NCI-H2171 treated with DMSO at 0.1 percent for 48 hours (cell line): ENCODE data around the gene ZHX3.

Experiments used
- DNase-seq: peaks from one replicate; lab custom pipeline; 2025; lab: John Stamatoyannopoulos, UW

ZHX3 gene

GRCh38 chr20:41300383-41300782, 17.1 kb downstream of the ZHX3 start:
- no peak for DNase-seq

- no peak for DNase-seq
Measured at GRCh38 chr20:41299899-41300298, 17.6 kb downstream of the ZHX3 start.

- DNase-seq, result no peak
Measured at GRCh38 chr20:41293269-41294037, 24.1 kb downstream of the ZHX3 start.

DNA sequence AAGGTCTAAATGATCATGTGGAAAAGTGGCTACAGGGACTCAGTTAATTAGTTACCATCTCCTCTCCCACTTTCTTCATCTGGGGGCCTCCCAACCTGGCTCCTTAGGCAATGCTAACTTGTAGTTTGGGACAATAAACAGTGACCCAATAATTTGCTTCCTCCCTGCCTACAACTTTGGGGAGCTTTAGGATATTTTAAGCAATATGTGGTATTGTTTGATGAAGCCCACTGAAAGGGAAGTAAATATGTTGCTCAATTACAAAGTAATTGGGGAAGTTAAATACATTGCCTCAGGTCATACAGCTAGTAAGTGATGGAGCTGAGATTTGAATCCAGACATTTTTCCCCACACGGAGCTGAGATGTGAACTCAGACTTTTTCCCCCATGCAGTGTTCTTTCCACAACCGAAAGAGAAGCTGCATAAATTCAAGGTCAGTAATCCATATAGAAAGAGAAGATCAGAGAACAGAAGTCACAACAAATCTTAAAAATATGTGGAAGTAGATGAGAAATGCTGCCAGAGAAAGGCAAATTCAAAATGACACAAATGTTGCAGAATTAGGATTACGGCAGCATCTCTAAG, 26.6 kb downstream of the ZHX3 start:
- DNase-seq, result no peak

DNA sequence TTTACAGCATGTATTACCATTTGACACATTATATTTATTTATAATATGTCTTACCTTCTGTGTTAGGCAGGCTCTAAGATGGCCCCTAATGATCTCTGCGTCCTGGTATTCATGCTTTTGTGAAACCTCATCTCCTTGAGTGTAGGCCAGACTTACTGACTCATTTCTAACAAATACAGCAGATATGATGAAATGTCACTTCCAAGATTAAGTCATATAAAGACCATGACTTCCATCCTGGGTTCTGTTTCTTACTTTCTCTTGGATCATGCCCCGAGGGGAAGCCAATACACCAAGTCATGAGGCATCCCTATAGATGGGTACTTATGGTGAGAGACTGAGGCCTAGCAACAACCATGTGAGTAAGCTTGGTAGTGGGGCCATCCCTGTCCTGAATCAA, 30.2 kb downstream of the ZHX3 start:
- DNase-seq, result no peak

DNA sequence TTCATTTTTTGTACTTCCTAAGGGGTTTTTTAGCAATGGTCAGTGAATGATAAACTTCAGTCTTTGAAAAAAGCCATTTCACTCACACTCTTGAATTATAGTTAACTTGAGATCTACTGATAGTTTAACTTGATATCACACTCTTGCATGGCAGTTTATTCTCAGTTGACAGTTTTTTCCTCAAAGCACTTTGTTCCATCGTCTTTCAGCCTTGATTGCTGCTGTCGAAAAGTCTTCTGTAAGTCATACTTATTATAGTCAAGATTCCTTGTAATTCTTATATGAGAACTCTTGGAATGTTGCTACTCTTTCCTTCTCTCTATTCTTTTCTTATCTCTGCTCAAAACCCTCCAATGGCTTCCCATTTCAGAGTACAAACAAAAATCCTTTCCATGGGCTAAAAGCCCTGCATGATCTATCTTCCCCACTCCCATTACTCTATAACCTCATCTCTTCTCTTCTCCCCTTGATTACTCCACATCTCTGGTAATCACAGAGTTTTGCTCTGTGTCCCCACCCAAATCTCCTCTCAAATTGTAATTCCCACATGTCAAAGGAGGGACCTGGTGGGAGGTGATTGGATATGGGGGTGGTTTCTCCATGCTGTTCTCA, 31.2 kb downstream of the ZHX3 start:
- DNase-seq, result no peak

DNA sequence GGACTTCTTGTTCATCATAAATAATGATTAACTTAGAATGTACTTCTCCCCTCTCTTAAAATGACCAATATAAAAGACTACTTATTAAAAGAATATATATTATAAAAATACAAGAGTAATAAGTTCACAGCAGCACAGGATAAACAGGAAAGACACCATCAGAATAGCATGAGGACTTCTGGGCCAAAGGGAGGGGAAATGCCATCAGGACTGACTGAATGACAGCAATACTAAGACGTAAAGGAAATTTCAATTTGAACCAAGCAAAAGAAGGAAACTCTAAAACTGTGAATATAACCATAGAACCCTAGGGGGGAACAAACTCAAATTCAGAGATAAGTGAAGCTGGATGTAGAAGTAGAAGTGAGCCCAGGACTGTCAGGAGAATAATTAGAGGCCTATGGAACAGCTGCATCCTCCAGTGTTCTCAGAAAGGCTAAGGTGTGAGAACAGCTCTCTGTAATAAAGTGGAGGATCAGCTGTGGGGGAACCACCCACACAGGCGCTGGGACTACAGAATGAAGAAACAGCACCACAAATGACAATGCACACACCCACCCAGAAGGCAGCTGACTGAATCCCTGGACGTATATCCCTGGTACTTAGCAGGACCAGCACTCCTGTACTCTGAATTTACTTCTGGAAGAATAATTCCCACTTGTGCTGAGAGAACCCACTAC, 37.8 kb downstream of the ZHX3 start:
- DNase-seq, result no peak

- DNase-seq, result no peak
Measured at GRCh38 chr20:41278936-41279335, 38.6 kb downstream of the ZHX3 start.

GRCh38 chr20:41277049-41277448, 40.5 kb downstream of the ZHX3 start:
- DNase-seq, result no peak

GRCh38 chr20:41276317-41276751, 41.2 kb downstream of the ZHX3 start:
- no peak for DNase-seq

DNA sequence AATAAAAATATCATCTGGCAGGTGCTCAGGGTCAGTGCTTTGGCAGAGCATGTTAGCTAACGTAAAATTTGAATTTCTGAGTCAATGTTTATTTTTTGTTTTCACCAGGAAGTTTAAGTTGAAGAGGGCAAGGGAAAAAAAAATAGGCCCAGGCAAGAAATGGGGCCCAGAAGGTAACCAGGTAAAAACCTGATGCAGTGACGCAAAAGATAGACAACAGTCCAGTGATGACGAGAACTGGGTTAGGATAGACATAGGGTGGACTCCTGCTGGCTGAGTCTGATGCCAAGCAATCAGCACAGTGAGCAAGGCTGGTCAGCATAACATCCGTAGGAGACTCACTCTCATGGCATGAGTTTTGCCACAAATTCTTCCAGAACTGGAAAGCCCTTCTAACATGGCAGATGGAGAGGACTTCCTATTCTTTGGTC, 42.2 kb downstream of the ZHX3 start:
- no peak for DNase-seq

DNA sequence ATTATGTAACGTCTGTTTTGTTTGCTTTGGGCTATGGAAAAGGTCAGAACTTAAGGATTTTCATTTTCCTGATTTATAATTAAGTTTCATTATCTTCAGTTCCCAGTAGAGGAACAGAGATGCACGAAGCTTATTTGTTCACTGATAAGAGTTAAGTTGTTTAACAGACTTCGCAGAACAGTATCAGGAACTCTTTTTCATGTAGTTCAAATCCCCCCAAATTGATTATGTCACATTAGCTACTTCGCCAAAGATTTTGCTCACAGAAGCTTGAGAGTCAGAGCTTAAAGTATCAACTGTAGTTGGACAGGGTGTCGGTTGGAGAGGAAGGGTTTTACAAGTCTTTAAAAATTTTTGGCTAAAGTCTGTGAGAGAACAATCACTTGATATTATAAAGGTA, 43.4 kb downstream of the ZHX3 start:
- DNase-seq, result no peak

GRCh38 chr20:41273445-41273844, 44.1 kb downstream of the ZHX3 start:
- DNase-seq, result no peak

DNA sequence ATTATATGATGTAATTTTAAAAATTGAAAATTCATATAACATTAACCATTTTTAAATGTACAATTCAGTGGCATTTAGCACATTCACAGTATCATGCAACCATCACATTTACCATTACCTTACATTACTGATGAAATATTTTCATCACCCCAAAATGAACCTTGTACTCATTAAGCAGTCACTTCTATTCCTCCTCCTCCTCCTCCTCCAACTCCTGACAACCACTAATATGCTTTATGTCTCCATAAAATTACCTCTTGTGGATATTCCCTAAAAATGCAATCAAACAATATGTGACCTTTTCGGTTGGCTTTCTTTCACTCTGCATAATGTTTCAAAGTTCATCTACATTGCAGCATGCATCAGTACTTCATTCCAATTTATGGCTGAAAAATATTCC, 45.2 kb downstream of the ZHX3 start:
- no peak for DNase-seq

- no peak for DNase-seq
Measured at GRCh38 chr20:41268917-41269652, 48.4 kb downstream of the ZHX3 start.

GRCh38 chr20:41268402-41268801, 49.1 kb downstream of the ZHX3 start:
- DNase-seq, result no peak

- no peak for DNase-seq
Measured at GRCh38 chr20:41265938-41266337, 51.6 kb downstream of the ZHX3 start.

DNA sequence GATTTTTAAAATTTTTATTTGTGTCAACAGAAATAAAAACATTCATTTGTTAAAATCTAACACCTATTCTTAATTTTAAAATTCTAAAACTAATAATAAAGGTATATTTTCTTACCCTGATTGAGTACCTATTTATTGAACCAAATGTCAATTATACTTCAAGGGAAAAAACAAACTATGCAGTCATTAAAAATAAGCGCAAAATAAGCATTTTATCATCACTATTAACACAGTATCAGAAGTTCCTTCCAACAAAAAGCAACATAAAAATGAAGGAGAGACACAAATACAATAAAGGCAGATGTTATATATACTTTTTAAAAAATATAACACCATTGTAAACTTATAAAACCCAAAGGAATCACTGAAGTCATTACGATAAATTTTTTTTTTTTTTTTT, 52.7 kb downstream of the ZHX3 start:
- no peak for DNase-seq

GRCh38 chr20:41261790-41262717, 55.5 kb downstream of the ZHX3 start:
- no peak for DNase-seq

- DNase-seq, result no peak
Measured at GRCh38 chr20:41261260-41261659, 56.3 kb downstream of the ZHX3 start.

DNA sequence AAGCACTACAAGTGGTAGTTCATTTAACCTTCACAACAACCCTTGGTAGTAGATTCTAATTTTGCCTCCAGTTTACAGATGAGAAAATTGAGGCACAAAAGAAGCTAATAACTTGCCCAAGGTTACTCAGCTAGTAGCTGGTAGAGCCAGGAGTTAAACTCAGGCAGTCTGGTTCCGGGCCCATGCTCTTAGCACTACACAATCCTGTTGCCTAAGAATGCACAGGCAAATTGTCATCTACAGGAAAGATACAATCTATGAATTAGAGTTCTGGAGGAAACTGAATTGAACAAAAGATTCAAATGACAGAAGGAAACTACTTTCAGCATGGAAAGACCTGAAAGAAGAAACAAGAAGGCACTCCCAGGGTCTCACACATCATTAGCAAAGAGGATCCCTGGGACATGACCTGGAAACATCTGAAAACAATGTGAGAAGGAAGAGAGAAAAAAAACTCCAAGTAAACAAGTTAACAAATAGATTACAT, 56.8 kb downstream of the ZHX3 start:
- DNase-seq, result no peak
